ENCODE data around the gene GOT2.
A peak's percentile ranks its signal among the peaks of the same experiment; 100 is the strongest.

GOT2 gene

DNA sequence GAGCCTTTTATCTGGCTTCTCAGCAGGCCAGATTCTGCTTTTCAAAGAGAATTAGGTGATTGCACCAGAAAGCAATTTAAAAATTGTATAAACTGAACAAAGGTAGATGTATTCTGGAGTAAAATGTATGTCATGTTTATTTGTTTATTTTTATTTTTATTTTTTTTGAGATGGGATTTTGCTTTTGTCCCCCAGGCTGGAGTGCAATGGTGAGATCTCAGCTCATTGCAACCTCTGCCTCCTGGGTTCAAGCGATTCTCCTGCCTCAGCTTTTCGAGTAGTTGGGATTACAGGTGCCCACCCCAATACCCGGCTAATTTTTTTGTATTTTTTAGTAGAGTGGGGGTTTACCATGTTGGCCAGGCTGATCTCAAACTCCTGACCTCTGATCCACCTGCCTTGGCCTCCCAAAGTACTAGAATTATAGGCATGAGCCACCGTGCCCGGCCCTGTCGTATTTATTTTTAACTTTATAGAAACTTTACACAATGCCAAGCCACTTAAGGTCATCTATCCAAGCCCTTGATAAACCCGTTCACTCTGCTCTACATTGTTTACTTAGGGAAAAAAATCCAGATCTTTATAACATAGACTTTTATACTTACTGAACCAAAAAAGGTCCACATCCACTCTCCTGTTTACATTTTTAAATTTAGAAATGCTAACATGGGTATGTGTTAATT, 22.7 kb upstream of the GOT2 start:
- Histone ChIP-seq H3K9me3 (ENCODE audit: control insufficient read depth, low read length) (no peaks in the 10 kb centered on the region), H3K36me3 (ENCODE audit: control insufficient read depth, insufficient read depth, low read length) (no peaks in the 10 kb centered on the region), H3K4me1 (no peaks in the 10 kb centered on the region), H3K4me2 (ENCODE audit: low read length) (no peak overlapping the region), H2AFZ (no peak overlapping the region), H3K27ac (no peak overlapping the region), H3K79me2 (no peaks in the 10 kb centered on the region), H3K4me3 (ENCODE audit: low read depth, low read length) (no peak overlapping the region), H3K9ac (no peak overlapping the region), H3K27me3 (ENCODE audit: control insufficient read depth, insufficient read depth, low read length) (no peaks in the 10 kb centered on the region)
- TF ChIP-seq, protein P1, sequence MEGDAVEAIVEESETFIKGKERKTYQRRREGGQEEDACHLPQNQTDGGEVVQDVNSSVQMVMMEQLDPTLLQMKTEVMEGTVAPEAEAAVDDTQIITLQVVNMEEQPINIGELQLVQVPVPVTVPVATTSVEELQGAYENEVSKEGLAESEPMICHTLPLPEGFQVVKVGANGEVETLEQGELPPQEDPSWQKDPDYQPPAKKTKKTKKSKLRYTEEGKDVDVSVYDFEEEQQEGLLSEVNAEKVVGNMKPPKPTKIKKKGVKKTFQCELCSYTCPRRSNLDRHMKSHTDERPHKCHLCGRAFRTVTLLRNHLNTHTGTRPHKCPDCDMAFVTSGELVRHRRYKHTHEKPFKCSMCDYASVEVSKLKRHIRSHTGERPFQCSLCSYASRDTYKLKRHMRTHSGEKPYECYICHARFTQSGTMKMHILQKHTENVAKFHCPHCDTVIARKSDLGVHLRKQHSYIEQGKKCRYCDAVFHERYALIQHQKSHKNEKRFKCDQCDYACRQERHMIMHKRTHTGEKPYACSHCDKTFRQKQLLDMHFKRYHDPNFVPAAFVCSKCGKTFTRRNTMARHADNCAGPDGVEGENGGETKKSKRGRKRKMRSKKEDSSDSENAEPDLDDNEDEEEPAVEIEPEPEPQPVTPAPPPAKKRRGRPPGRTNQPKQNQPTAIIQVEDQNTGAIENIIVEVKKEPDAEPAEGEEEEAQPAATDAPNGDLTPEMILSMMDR (IDR thresholded peaks at IDR 0.05), result no peak

DNA sequence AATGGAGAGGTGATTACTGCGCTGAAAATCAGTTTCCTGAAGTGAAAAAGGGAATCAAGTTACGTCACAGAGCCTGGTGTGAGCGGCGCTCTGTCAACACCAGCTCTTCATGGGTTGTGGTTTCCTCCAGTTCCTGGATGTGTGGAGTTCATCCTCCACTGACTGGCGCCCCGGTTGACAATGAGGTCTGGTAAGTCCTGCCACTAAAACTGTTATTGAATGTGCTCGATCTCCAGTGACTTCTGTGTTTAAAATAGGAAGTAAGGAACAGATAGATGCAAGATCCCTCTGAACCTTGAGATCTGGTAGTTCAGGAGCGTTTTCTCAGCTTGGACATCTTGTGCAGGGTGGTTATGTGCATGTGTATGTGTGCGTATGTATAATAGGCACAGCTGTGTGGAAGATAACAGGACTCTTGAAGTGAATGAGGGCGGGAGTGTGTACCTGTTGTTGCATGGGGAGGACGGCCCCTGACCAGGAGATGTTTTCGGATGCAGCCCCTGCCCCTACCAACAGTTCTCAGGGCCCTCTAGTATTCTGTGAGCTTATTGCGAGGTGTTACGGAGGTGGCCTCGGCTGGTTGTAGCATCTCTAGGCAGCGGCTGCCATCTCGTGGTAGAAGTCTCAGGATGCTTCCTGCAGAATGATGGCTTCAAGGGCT, 22.0 kb upstream of the GOT2 start:
- TF ChIP-seq, protein P1 (IDR thresholded peaks at IDR 0.05), result peak; percentile 68
- Histone ChIP-seq H3K4me2 (ENCODE audit: low read length) (no peak overlapping the region), H3K9ac (no peak overlapping the region), H3K36me3 (ENCODE audit: control insufficient read depth, insufficient read depth, low read length) (no peaks in the 10 kb centered on the region), H3K4me1 (no peaks in the 10 kb centered on the region), H2AFZ (peak overlapping the region; percentile 48), H3K4me3 (ENCODE audit: low read depth, low read length) (no peak overlapping the region), H3K9me3 (ENCODE audit: control insufficient read depth, low read length) (no peaks in the 10 kb centered on the region), H3K79me2 (no peaks in the 10 kb centered on the region), H3K27me3 (ENCODE audit: control insufficient read depth, insufficient read depth, low read length) (no peaks in the 10 kb centered on the region), H3K27ac (no peak overlapping the region)

DNA sequence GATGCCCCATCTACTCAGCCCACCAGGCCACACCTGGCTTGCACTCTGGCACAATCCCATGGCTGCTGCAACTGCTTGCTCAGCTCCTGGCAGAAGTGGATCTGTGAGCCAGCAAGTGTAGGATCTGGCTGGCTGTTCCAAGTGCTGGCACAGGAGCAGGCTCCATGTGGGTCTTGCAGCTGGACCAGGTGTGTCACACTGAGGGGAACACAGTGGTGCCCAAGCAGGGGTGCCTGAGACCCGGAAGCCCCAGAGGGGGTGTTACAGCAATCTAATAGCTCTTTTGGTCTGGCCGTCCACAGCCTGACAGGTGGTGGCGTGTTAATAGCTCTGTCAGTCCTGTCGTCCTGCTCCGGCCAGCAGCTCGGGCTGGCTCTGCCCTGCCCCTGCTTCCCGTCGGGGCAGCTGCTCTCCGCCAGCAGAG, 19.6 kb upstream of the GOT2 start:
- Histone ChIP-seq H3K79me2 (no peaks in the 10 kb centered on the region), H2AFZ (no peak overlapping the region), H3K27ac (no peak overlapping the region), H3K9ac (no peak overlapping the region), H3K36me3 (ENCODE audit: control insufficient read depth, insufficient read depth, low read length) (no peaks in the 10 kb centered on the region), H3K27me3 (ENCODE audit: control insufficient read depth, insufficient read depth, low read length) (no peaks in the 10 kb centered on the region), H3K4me3 (ENCODE audit: low read depth, low read length) (no peak overlapping the region), H3K4me1 (no peaks in the 10 kb centered on the region), H3K9me3 (ENCODE audit: control insufficient read depth, low read length) (no peaks in the 10 kb centered on the region), H3K4me2 (ENCODE audit: low read length) (no peak overlapping the region)
- TF ChIP-seq, protein P1 (IDR thresholded peaks at IDR 0.05), result no peak

DNA sequence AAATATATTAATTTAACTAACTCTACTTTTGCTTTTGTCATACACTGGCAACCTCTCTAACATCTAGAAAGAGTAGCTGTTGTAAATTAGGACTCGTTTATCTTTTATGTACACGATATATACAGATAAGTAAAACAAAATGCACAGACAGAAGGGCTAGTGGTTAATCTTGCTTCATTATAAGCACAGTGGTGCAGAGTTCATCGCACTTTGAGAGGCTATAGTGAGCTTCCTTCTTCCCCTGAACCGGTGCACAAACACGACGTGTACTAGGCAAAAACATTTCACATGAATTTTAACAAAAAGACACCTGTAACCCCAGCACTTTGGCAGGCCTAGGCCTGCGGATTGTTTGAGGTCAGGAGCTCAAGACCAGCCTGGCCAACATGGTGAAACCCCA, 10.4 kb upstream of the GOT2 start:
- no peak overlapping the region for H3K27ac ChIP-seq
- H3K4me1 ChIP-seq, result no peaks in the 10 kb centered on the region
- no peaks in the 10 kb centered on the region for H3K36me3 ChIP-seq (ENCODE audit: control insufficient read depth, insufficient read depth, low read length)
- H3K4me3 ChIP-seq (ENCODE audit: low read depth, low read length), result no peak overlapping the region
- no peaks in the 10 kb centered on the region for H3K79me2 ChIP-seq
- no peaks in the 10 kb centered on the region for H3K9me3 ChIP-seq (ENCODE audit: control insufficient read depth, low read length)
- H3K4me2 ChIP-seq (ENCODE audit: low read length), result no peak overlapping the region
- TF ChIP-seq, protein P1 (IDR thresholded peaks at IDR 0.05), result no peak
- H3K27me3 ChIP-seq (ENCODE audit: control insufficient read depth, insufficient read depth, low read length), result no peaks in the 10 kb centered on the region
- H3K9ac ChIP-seq, result no peak overlapping the region
- no peak overlapping the region for H2AFZ ChIP-seq

DNA sequence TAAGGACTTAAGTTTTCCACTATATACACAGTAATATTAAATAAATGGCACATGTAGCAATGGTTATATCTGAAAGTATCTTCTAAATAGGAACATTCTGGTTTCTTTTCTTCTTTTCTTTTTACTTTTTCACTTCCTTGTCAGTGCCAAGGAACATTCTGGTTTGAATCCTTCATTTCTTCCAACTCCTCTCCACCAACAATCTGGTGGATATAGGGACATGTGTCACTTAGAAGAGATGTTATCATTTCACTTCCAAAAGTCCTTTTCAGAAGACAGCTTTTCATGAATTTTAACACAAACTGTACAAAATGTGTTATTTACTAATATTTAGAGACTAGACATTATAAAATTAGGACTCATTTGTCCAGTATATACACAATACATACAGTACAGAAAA, 7.9 kb upstream of the GOT2 start:
- Histone ChIP-seq H3K4me1 (no peaks in the 10 kb centered on the region), H3K36me3 (ENCODE audit: control insufficient read depth, insufficient read depth, low read length) (no peaks in the 10 kb centered on the region), H3K27ac (no peak overlapping the region), H2AFZ (no peak overlapping the region), H3K9ac (no peak overlapping the region), H3K79me2 (no peaks in the 10 kb centered on the region), H3K9me3 (ENCODE audit: control insufficient read depth, low read length) (no peaks in the 10 kb centered on the region), H3K27me3 (ENCODE audit: control insufficient read depth, insufficient read depth, low read length) (no peaks in the 10 kb centered on the region), H3K4me3 (ENCODE audit: low read depth, low read length) (no peak overlapping the region), H3K4me2 (ENCODE audit: low read length) (no peak overlapping the region)
- TF ChIP-seq, protein P1 (IDR thresholded peaks at IDR 0.05), result no peak
